Tibial nerve (tissue), 4 donors: ENCODE measurements around the gene EDA. TPM values are rescaled to one million over a fixed set of nuclear protein-coding genes. Genes with fewer than 3 reads are reported as not detected.
A peak's percentile ranks its signal among the peaks of the same experiment; 100 is the strongest.

Experiments
- DNase-seq, 2 donors: peaks; one replicate each; pipeline ENCODE4 v3.0.0-alpha.2; 2019; ENCODE audit warnings: low spot score in 2 of 2
- H3K27ac ChIP-seq, 4 donors: fragments of 200-600 bp; sonication (generic) in 3 of 4; one replicate each; pipeline ENCODE4 v1.5.1; 2017 to 2019; ENCODE audit warnings: mild to moderate bottlenecking in 1 of 4
- H3K27me3 ChIP-seq, 2 donors: fragments of 200-600 bp; sonication (generic) in 1 of 2; one replicate each; pipeline versions ENCODE4 v1.5.1 to v1.6.0; 2017 to 2019
- H3K36me3 ChIP-seq, 3 donors: fragments of 200-600 bp; sonication (generic); one replicate each; pipeline ENCODE4 v1.5.1; 2018 to 2019
- H3K4me1 ChIP-seq, 4 donors: fragments of 200-600 bp; sonication (generic) in 3 of 4; one replicate each; pipeline ENCODE4 v1.5.1; 2017 to 2019
- H3K4me3 ChIP-seq, 4 donors: fragments of 200-600 bp; sonication (generic) in 3 of 4; one replicate each; pipeline ENCODE4 v1.5.1; 2017 to 2019; ENCODE audit warnings: mild to moderate bottlenecking in 1 of 4, moderate library complexity in 1 of 4
- H3K9me3 ChIP-seq, 4 donors: fragments of 200-600 bp; sonication (generic) in 3 of 4; one replicate each; pipeline ENCODE4 v1.5.1; 2017 to 2019
- CTCF ChIP-seq, 5 experiments: fragments of 200-600 bp in 3 of 5; fragments of 450-650 bp in 2 of 5; sonication (generic) in 3 of 5; IDR thresholded peaks; one replicate each; pipeline ENCODE4 v1.5.1; 2016 to 2019; ENCODE audit warnings: antibody characterized with exemption in 5 of 5, mild to moderate bottlenecking in 3 of 5, moderate library complexity in 2 of 5
- EP300 ChIP-seq, 2 donors: sonication (generic); formaldehyde crosslinking; IDR thresholded peaks; one replicate each; pipeline ENCODE4 v1.6.1; 2017; ENCODE audit warnings: antibody characterized with exemption in 2 of 2, mild to moderate bottlenecking in 1 of 2
- POLR2A ChIP-seq, 2 donors: fragments of 450-650 bp; IDR thresholded peaks; one replicate each; pipeline ENCODE4 v1.6.1; 2017; ENCODE audit warnings: antibody characterized with exemption in 2 of 2, mild to moderate bottlenecking in 2 of 2, moderate library complexity in 2 of 2
- WGBS, 2 donors: methylation state at CpG; one replicate each; pipeline ENCODE4 v1.1.5; 2018; 5-methylcytosine and 5-hydroxymethylcytosine counted together
- total RNA-seq, 4 donors: library from RNA; depleted of rRNA; stranded (reverse); fragments of >200 nt; gene quantifications; one replicate each; pipeline ENCODE4 v1.1.0, GENCODE V29; 2016

The EDA gene
- 10 to 100 TPM in 2 of 4 donors, 1 to 10 TPM in 2; 9.2 to 13.8 (median 10.3) TPM for total RNA-seq

- TF ChIP-seq POLR2A (IDR thresholded peaks at IDR 0.05) = peak in 1 of 2 donors; percentile 21
- peak in 1 of 2 donors; percentile 38 for TF ChIP-seq EP300 (IDR thresholded peaks at IDR 0.05)
- no peak for TF ChIP-seq CTCF (IDR thresholded peaks at IDR 0.05)
- peaks cover 0 to 4% of the 10 kb centered on the region in 2 donors for H3K27me3 ChIP-seq
- WGBS, 2 donors = 0 to 41% methylated on average over 7 to 39 of the region's 56 CpGs
- peaks cover 0 to 19% (median 0%) of the 10 kb centered on the region in 4 donors for H3K4me1 ChIP-seq
- H3K36me3 ChIP-seq = no peaks in the 10 kb centered on the region
- H3K4me3 ChIP-seq = peak within 1 kb of the TSS; percentile 43 to 75 (median 46)
- H3K9me3 ChIP-seq = no peaks in the 10 kb centered on the region
- peak; percentile 38 to 66 for DNase-seq
- H3K27ac ChIP-seq = peak within 1 kb of the TSS in 2 of 4 donors; percentile 55 to 69
Observed at GRCh38 chrX:69615779-69616456, at the start of gene EDA. EDA (plus strand) TSS chrX:69616113.

- TF ChIP-seq POLR2A (IDR thresholded peaks at IDR 0.05) = no peak
- no peak for TF ChIP-seq EP300 (IDR thresholded peaks at IDR 0.05)
- TF ChIP-seq CTCF (IDR thresholded peaks at IDR 0.05) = no peak
- H3K36me3 ChIP-seq = no peaks in the 10 kb centered on the region
- whole genome bisulfite sequencing, 2 donors = 79 to 85% methylated on average over 3 of the region's 3 CpGs
- H3K27ac ChIP-seq = no peak overlapping the region
- H3K27me3 ChIP-seq = no peaks in the 10 kb centered on the region
- H3K9me3 ChIP-seq = no peaks in the 10 kb centered on the region
- no peak for DNase-seq
- H3K4me1 ChIP-seq = no peaks in the 10 kb centered on the region
- no peak overlapping the region for H3K4me3 ChIP-seq
Observed at GRCh38 chrX:69568828-69569227, 47.1 kb upstream of the EDA start.

DNA sequence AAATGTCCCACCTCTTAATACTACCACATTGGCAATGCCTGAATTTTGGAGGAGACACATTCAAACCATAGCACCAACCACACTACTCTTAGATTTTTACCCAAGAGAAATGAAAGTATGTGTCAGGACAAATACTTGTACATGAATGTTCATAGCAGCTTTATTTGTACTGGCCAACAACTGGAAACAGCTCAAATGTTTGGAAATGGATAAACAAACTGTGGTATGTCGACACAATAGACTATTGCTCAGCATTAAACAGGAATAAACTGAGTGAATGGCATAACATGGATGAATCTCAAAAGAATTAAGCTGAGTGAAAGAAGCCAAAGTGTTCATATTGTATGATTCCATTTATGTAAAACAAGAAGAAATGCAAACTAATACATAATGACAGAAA is 18.5 kb upstream of the EDA start:
- Histone ChIP-seq H3K4me3 (no peak overlapping the region), H3K27ac (no peak overlapping the region), H3K27me3 (no peaks in the 10 kb centered on the region), H3K36me3 (no peaks in the 10 kb centered on the region), H3K9me3 (no peaks in the 10 kb centered on the region), H3K4me1 (no peaks in the 10 kb centered on the region)
- 38 to 50% methylated on average over 1 of the region's 1 CpG for WGBS, 2 donors
- no peak for DNase-seq
- TF ChIP-seq POLR2A (IDR thresholded peaks at IDR 0.05) (no peak), EP300 (IDR thresholded peaks at IDR 0.05) (no peak), CTCF (IDR thresholded peaks at IDR 0.05) (no peak)

- Histone ChIP-seq H3K4me1 (no peaks in the 10 kb centered on the region), H3K36me3 (no peaks in the 10 kb centered on the region), H3K4me3 (no peak overlapping the region), H3K27me3 (no peaks in the 10 kb centered on the region), H3K27ac (no peak overlapping the region), H3K9me3 (no peaks in the 10 kb centered on the region)
- TF ChIP-seq POLR2A (IDR thresholded peaks at IDR 0.05) = no peak
- no peak for TF ChIP-seq EP300 (IDR thresholded peaks at IDR 0.05)
- no peak for TF ChIP-seq CTCF (IDR thresholded peaks at IDR 0.05)
- no peak for DNase-seq
- WGBS, 2 donors = 70 to 90% methylated on average over 3 of the region's 3 CpGs
Observed at GRCh38 chrX:69600182-69600581, 15.7 kb upstream of the EDA start.

DNA sequence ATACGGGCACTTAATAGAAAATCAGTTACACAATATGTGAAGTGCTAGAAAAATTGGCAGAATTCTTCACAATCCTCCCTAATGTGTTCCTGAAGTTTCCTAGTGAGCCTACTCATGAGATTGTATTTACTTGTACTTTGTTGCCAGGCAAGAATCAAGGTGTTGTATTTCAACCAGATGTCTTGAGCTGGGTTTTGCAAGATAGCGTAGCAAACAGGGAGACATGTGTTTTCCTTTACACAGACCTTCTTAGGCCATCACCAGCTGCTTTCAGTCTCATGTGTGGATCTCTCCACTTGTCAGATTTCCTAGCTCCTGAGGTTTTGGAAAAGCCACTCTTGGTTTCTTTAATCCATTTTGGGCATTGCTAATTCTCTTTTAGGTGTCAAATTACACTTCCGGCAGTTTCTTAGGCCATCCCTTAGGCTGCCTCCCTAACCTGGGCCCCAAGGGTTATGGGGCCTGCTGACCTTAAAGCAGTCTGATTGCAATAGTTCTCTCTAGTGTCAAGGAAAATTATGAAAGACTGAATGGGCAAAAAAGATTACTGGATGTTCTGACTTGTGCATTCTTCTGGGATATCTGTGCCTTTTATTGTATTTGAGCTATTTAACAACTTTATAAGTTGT is 12.2 kb upstream of the EDA start:
- peak in 1 of 2 donors; percentile 7 for DNase-seq
- H3K27me3 ChIP-seq = peaks cover 0 to under 1% of the 10 kb centered on the region in 2 donors

More for the DNA sequence above, 12.2 kb upstream of the EDA start:
- H3K36me3 ChIP-seq = no peaks in the 10 kb centered on the region
- H3K9me3 ChIP-seq = no peaks in the 10 kb centered on the region
- H3K27ac ChIP-seq = no peak overlapping the region
- no peaks in the 10 kb centered on the region for H3K4me1 ChIP-seq
- WGBS, 2 donors = 70 to 73% methylated on average over 3 of the region's 3 CpGs
- no peak overlapping the region for H3K4me3 ChIP-seq
- TF ChIP-seq CTCF (IDR thresholded peaks at IDR 0.05) (no peak), EP300 (IDR thresholded peaks at IDR 0.05) (no peak), POLR2A (IDR thresholded peaks at IDR 0.05) (no peak)
